Caco-2 (cell line): ENCODE data around the gene HDGFL2. TPM values are rescaled to one million over a fixed set of nuclear protein-coding genes. Genes with fewer than 3 reads are reported as not detected.

Experiments
- BruUV-seq: library from RNA; stranded (reverse); fragments of 400-500 nt; replicated peaks from 2 replicates; lab custom pipeline; 2021; lab: Mats Ljungman, UMichigan
- CTCF ChIA-PET: fragments of 300-600 bp; sonication (Branson Sonifier 250); formaldehyde crosslinking; loops from one replicate; lab custom pipeline; 2022; ENCODE audit warnings: antibody characterized with exemption; lab: Charles Lee
- POLR2A ChIA-PET: fragments of 300-600 bp; sonication (Branson Sonifier 250); formaldehyde crosslinking; loops from one replicate; lab custom pipeline; 2022; ENCODE audit warnings: antibody characterized with exemption; lab: Charles Lee
- DNase-seq, 2 experiments: peaks; one replicate each; pipeline versions ENCODE4 v3.0.0 to v3.0.0-alpha.2; 2020 to 2022
- H3K27me3 ChIP-seq: replicated peaks from 2 replicates; pipeline ENCODE4 v1.6.0; 2011; ENCODE audit warnings: low read length; ENCODE audit not compliant: control insufficient read depth, insufficient read depth
- H3K36me3 ChIP-seq: 2 replicates; pipeline ENCODE4 v1.5.1; 2011; ENCODE audit warnings: low read length; ENCODE audit not compliant: control insufficient read depth, insufficient read depth
- H3K4me1 ChIP-seq: fragments of 250-450 bp; sonication (Bioruptor Pico); 2 replicates; pipeline ENCODE4 v1.5.1; 2020; ENCODE audit warnings: mild to moderate bottlenecking
- H3K4me3 ChIP-seq: 2 replicates; pipeline ENCODE4 v1.5.1; 2011; ENCODE audit warnings: low read depth, mild to moderate bottlenecking, control low read depth, low read length
- H3K9me3 ChIP-seq: fragments of 250-450 bp; sonication (Bioruptor Pico); 2 replicates; pipeline ENCODE4 v1.5.1; 2020; ENCODE audit warnings: mild to moderate bottlenecking, moderate library complexity
- H3K27ac Mint-ChIP-seq: one replicate; pipeline ENCODE4 v1.8.0; 2022; ENCODE audit warnings: mixed read lengths; ENCODE audit not compliant: unreplicated experiment
- H3K27me3 Mint-ChIP-seq: one replicate; pipeline ENCODE4 v1.8.0; 2022; ENCODE audit warnings: mixed read lengths; ENCODE audit not compliant: insufficient read depth, unreplicated experiment
- H3K36me3 Mint-ChIP-seq: one replicate; pipeline ENCODE4 v1.8.0; 2022; ENCODE audit warnings: mild to moderate bottlenecking, mixed read lengths; ENCODE audit not compliant: insufficient read depth, unreplicated experiment
- H3K4me1 Mint-ChIP-seq: one replicate; pipeline ENCODE4 v1.8.0; 2022; ENCODE audit warnings: low read depth, mixed read lengths; ENCODE audit not compliant: unreplicated experiment
- H3K4me3 Mint-ChIP-seq: one replicate; pipeline ENCODE4 v1.8.0; 2022; ENCODE audit warnings: mild to moderate bottlenecking, moderate library complexity, mixed read lengths; ENCODE audit not compliant: unreplicated experiment
- H3K9me3 Mint-ChIP-seq: one replicate; pipeline ENCODE4 v1.8.0; 2022; ENCODE audit warnings: mixed read lengths; ENCODE audit not compliant: unreplicated experiment
- CTCF ChIP-seq, 2 experiments: fragments of 200-600 bp in 1 of 2; IDR thresholded peaks; 1 replicate in 1 of 2; 2 replicates in 1 of 2; pipeline versions ENCODE4 v1.5.1 to v1.8.0; 2011 to 2022; ENCODE audit warnings: antibody characterized with exemption in 1 of 2, control low read depth in 1 of 2, inconsistent platforms in 1 of 2, low read depth in 1 of 2, low read length in 1 of 2, mild to moderate bottlenecking in 1 of 2, moderate library complexity in 1 of 2; ENCODE audit not compliant: insufficient read depth in 1 of 2, severe bottlenecking in 1 of 2, unreplicated experiment in 1 of 2
- intact Hi-C: fragments of 100-400 bp; cut with micrococcal nuclease; formaldehyde crosslinking; loops from one replicate; pipeline ENCODE4 v1.10.0; 2022; ENCODE audit not compliant: unreplicated experiment
- total RNA-seq: library from RNA; stranded (reverse); gene quantifications from 2 replicates; pipeline ENCODE4 v1.2.3, GENCODE V29; 2022

Gene HDGFL2
- total RNA-seq, 1 experiment from 2014 or later, result 70.8 TPM

- Mint-ChIP-seq H3K4me3 (no peak overlapping the region), H3K27me3 (no peaks in the 10 kb centered on the region)
- BruUV-seq, result no TSS peak
Measured at GRCh38 chr19:4497770-4498389, 25.8 kb downstream of the HDGFL2 start.

GRCh38 chr19:4498694-4499093, 26.6 kb downstream of the HDGFL2 start:
- no peak overlapping the region for H3K27ac Mint-ChIP-seq
- ChIA-PET CTCF (no interaction called here), POLR2A (no interaction called here)
- H3K9me3 Mint-ChIP-seq, result no peaks in the 10 kb centered on the region
- BruUV-seq, result no TSS peak
- H3K36me3 ChIP-seq, result no peaks in the 10 kb centered on the region; the same call in 1 of the 2 replicates
- H3K4me1 Mint-ChIP-seq, result no peaks in the 10 kb centered on the region
- no peaks in the 10 kb centered on the region for H3K4me1 ChIP-seq
- no peak overlapping the region for H3K4me3 Mint-ChIP-seq
- H3K4me3 ChIP-seq, result no peak overlapping the region
- TF ChIP-seq CTCF (IDR thresholded peaks at IDR 0.05; ENCODE audit: insufficient read depth in 1 of 2, low read depth in 1 of 2, low read length in 1 of 2, severe bottlenecking in 1 of 2, unreplicated experiment in 1 of 2), result no peak
- intact Hi-C loops, result no loop called here
- no peaks in the 10 kb centered on the region for H3K27me3 ChIP-seq
- peaks cover 14% of the 10 kb centered on the region for H3K36me3 Mint-ChIP-seq
- no peaks in the 10 kb centered on the region for H3K9me3 ChIP-seq
- no peaks in the 10 kb centered on the region for H3K27me3 Mint-ChIP-seq
- no peak for DNase-seq

More at GRCh38 chr19:4497770-4498389, 25.8 kb downstream of the HDGFL2 start:
- Mint-ChIP-seq H3K27ac (no peak overlapping the region), H3K9me3 (no peaks in the 10 kb centered on the region), H3K36me3 (peaks cover 14% of the 10 kb centered on the region), H3K4me1 (no peaks in the 10 kb centered on the region)
- H3K4me1 ChIP-seq, result no peaks in the 10 kb centered on the region
- no peak for TF ChIP-seq CTCF (IDR thresholded peaks at IDR 0.05; ENCODE audit: insufficient read depth in 1 of 2, low read depth in 1 of 2, low read length in 1 of 2, severe bottlenecking in 1 of 2, unreplicated experiment in 1 of 2)
- H3K27me3 ChIP-seq, result no peaks in the 10 kb centered on the region
- no peak overlapping the region for H3K4me3 ChIP-seq
- H3K36me3 ChIP-seq, result no peaks in the 10 kb centered on the region; the same call in 1 of the 2 replicates
- POLR2A ChIA-PET, result no interaction called here
- H3K9me3 ChIP-seq, result no peaks in the 10 kb centered on the region
- DNase-seq, result no peak
- intact Hi-C loops, result no loop called here
- CTCF ChIA-PET, result no interaction called here

GRCh38 chr19:4499318-4499717, 27.2 kb downstream of the HDGFL2 start:
- POLR2A ChIA-PET, result no interaction called here
- no peaks in the 10 kb centered on the region for H3K9me3 Mint-ChIP-seq
- no peaks in the 10 kb centered on the region for H3K27me3 ChIP-seq
- DNase-seq, result no peak
- TF ChIP-seq CTCF (IDR thresholded peaks at IDR 0.05; ENCODE audit: insufficient read depth in 1 of 2, low read depth in 1 of 2, low read length in 1 of 2, severe bottlenecking in 1 of 2, unreplicated experiment in 1 of 2), result no peak
- H3K9me3 ChIP-seq, result no peaks in the 10 kb centered on the region
- no TSS peak for BruUV-seq
- no peaks in the 10 kb centered on the region for H3K27me3 Mint-ChIP-seq
- CTCF ChIA-PET, result no interaction called here
- H3K4me1 ChIP-seq, result no peaks in the 10 kb centered on the region
- intact Hi-C loops, result no loop called here
- H3K4me1 Mint-ChIP-seq, result no peaks in the 10 kb centered on the region
- no peak overlapping the region for H3K4me3 Mint-ChIP-seq
- no peak overlapping the region for H3K27ac Mint-ChIP-seq
- H3K4me3 ChIP-seq, result no peak overlapping the region
- no peaks in the 10 kb centered on the region; the same call in 1 of the 2 replicates for H3K36me3 ChIP-seq
- H3K36me3 Mint-ChIP-seq, result peaks cover 20% of the 10 kb centered on the region
